Measurements from ENCODE around the gene SLC25A39. TPM values are rescaled to one million over a fixed set of nuclear protein-coding genes. Genes with fewer than 3 reads are reported as not detected.
A peak's percentile ranks its signal among the peaks of the same experiment; 100 is the strongest.

SLC25A39 gene
- total and polyA plus RNA-seq, 2 of the 13 experiments (the other 11 are each of a cell fraction or from before 2014, with no cell fraction given): 144 to 151 TPM

DNA sequence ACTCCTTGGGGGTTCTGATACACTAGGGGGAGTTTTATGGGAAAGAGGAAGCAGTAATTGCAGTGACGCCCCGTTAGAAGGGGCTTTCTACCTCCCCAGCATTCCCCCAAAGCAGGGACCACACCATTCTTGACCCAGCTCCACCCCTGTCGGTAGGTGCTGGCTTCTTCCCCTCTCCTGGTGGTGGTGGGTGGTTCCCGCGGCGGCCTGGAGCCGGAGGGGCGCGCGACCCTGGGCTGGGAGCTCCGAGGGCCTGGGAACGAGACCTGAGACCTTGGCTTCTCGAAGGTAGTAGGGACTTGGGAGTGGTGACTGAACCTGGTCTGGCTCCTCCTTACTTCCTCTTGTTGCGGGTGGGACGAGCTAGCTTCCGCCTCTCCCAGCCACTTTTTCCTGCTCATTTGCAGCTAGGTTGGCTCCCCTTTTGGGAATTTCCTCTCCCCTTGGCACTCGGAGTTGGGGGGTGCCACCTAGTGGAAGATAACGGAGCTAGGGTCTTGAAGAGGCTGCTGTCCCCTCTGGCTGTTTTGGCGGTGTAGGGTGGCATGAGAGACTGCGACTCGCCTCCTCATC is 20.9 kb upstream of the SLC25A39 start (continued):
- TF ChIP-seq REST (IDR thresholded peaks at IDR 0.05; ENCODE audit: borderline replicate concordance in 1 of 2, low read depth in 1 of 2, low read length in 2 of 2): no peak; a peak in 1 of 4 replicates
- peak; percentile 51; the same call in 1 of the 2 replicates for TF ChIP-seq HES4 (CRISPR knock-in tag; IDR thresholded peaks at IDR 0.05; ENCODE audit: borderline replicate concordance)
- no peak for TF ChIP-seq TCF7L2 (IDR thresholded peaks at IDR 0.05; ENCODE audit: low read depth, low read length)
- no peak for TF ChIP-seq YEATS4 (CRISPR knock-in tag; IDR thresholded peaks at IDR 0.05; ENCODE audit: borderline replicate concordance)
- TF ChIP-seq ZNF430 (CRISPR knock-in tag; IDR thresholded peaks at IDR 0.05): 0 out of 2 replicates have a peak, but pooled peaks have one; percentile 66
- TF ChIP-seq REPIN1 (CRISPR knock-in tag; IDR thresholded peaks at IDR 0.05; ENCODE audit: borderline replicate concordance, low read depth): peak; percentile 49; the same call in 1 of the 2 replicates
- TF ChIP-seq ZNF609 (CRISPR knock-in tag; IDR thresholded peaks at IDR 0.05; ENCODE audit: borderline replicate concordance): 0 out of 2 replicates have a peak, but pooled peaks have one; percentile 25
- TF ChIP-seq GFI1 (CRISPR knock-in tag; IDR thresholded peaks at IDR 0.05; ENCODE audit: borderline replicate concordance): no peak
- TF ChIP-seq, protein P1, sequence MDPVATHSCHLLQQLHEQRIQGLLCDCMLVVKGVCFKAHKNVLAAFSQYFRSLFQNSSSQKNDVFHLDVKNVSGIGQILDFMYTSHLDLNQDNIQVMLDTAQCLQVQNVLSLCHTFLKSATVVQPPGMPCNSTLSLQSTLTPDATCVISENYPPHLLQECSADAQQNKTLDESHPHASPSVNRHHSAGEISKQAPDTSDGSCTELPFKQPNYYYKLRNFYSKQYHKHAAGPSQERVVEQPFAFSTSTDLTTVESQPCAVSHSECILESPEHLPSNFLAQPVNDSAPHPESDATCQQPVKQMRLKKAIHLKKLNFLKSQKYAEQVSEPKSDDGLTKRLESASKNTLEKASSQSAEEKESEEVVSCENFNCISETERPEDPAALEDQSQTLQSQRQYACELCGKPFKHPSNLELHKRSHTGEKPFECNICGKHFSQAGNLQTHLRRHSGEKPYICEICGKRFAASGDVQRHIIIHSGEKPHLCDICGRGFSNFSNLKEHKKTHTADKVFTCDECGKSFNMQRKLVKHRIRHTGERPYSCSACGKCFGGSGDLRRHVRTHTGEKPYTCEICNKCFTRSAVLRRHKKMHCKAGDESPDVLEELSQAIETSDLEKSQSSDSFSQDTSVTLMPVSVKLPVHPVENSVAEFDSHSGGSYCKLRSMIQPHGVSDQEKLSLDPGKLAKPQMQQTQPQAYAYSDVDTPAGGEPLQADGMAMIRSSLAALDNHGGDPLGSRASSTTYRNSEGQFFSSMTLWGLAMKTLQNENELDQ (CRISPR knock-in tag; IDR thresholded peaks at IDR 0.05; ENCODE audit: borderline replicate concordance): no peak
- TF ChIP-seq, protein P2, sequence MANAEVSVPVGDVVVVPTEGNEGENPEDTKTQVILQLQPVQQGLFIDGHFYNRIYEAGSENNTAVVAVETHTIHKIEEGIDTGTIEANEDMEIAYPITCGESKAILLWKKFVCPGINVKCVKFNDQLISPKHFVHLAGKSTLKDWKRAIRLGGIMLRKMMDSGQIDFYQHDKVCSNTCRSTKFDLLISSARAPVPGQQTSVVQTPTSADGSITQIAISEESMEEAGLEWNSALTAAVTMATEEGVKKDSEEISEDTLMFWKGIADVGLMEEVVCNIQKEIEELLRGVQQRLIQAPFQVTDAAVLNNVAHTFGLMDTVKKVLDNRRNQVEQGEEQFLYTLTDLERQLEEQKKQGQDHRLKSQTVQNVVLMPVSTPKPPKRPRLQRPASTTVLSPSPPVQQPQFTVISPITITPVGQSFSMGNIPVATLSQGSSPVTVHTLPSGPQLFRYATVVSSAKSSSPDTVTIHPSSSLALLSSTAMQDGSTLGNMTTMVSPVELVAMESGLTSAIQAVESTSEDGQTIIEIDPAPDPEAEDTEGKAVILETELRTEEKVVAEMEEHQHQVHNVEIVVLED (CRISPR knock-in tag; IDR thresholded peaks at IDR 0.05; ENCODE audit: borderline replicate concordance): peak; percentile 11; the same call in 1 of the 2 replicates
- no peak for TF ChIP-seq ZSCAN12 (CRISPR knock-in tag; IDR thresholded peaks at IDR 0.05)
- peak; percentile 32; the same call in 1 of the 2 replicates for TF ChIP-seq MED1 (CRISPR knock-in tag; IDR thresholded peaks at IDR 0.05)
